Stimulated activated CD8-positive, alpha-beta memory T cell treated with anti-CD3 and anti-CD28 coated beads, Interleukin-2, amount 100 ng/mL, for 48 hours (primary cell): ENCODE data around the gene FOXO3.
A peak's percentile ranks its signal among the peaks of the same experiment; 100 is the strongest.
"Not testable (repeated sequence)": the region's sequence is repeated elsewhere in the genome, so short reads cannot be mapped to it uniquely, and the experiment has no call there.

Experiments used
- DNase-seq, 2 donors: peaks; one replicate each; pipeline ENCODE4 v3.0.0-alpha.2; 2020; ENCODE audit warnings: low read depth in 2 of 2

The FOXO3 gene

GRCh38 chr6:108555399-108556052, 5.2 kb upstream of the FOXO3 start:
- no peak for DNase-seq

GRCh38 chr6:108556250-108556649, 4.5 kb upstream of the FOXO3 start:
- no peak for DNase-seq

GRCh38 chr6:108556866-108557493, 3.7 kb upstream of the FOXO3 start:
- no peak for DNase-seq

- peak; percentile 52 to 59 for DNase-seq
Measured at GRCh38 chr6:108557494-108558371, 3.0 kb upstream of the FOXO3 start.

GRCh38 chr6:108558372-108559096, 2.2 kb upstream of the FOXO3 start:
- DNase-seq: peak; percentile 92

GRCh38 chr6:108559097-108559883, 1.4 kb upstream of the FOXO3 start:
- DNase-seq: peak; percentile 69 to 71

- no peak for DNase-seq
Measured at GRCh38 chr6:108559884-108560462, 744 bp upstream of the FOXO3 start.

GRCh38 chr6:108561309-108561647, 561 bp downstream of the FOXO3 start:
- DNase-seq: not testable (repeated sequence)

GRCh38 chr6:108561742-108562502, 1.2 kb downstream of the FOXO3 start:
- no peak for DNase-seq

- no peak for DNase-seq
Measured at GRCh38 chr6:108562503-108562993, 1.8 kb downstream of the FOXO3 start.

- DNase-seq: no peak
Measured at GRCh38 chr6:108563292-108563691, 2.6 kb downstream of the FOXO3 start.

GRCh38 chr6:108564178-108564577, 3.5 kb downstream of the FOXO3 start:
- DNase-seq: no peak

- DNase-seq: no peak
Measured at GRCh38 chr6:108565091-108565766, 4.5 kb downstream of the FOXO3 start.

GRCh38 chr6:108565893-108566292, 5.2 kb downstream of the FOXO3 start:
- DNase-seq: no peak

GRCh38 chr6:108566406-108566805, 5.7 kb downstream of the FOXO3 start:
- DNase-seq: no peak

GRCh38 chr6:108568101-108568500, 7.4 kb downstream of the FOXO3 start:
- DNase-seq: no peak

GRCh38 chr6:108568551-108569305, 8.0 kb downstream of the FOXO3 start:
- no peak for DNase-seq

GRCh38 chr6:108570517-108570916, 9.8 kb downstream of the FOXO3 start:
- DNase-seq: no peak
